ENCODE results near the gene TMEM156.

DNA sequence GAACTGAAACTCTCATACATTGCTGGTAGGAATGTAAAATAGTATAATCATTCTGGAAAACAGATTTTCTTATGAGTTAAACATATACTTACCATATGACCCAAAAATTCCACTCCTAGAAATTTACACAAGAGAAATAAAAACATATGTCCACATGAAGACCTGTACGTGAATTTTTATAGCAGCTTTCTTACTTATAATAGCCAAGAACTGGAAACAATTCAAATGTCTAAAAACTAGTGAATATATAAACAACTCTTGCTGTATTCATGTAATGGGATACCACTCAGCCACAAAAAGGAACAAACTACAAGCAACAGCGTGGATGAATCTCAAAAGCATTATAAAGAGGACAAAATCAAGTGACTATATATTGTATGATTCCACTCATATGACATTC, 27.5 kb downstream of the TMEM156 start:
- TF ChIP-seq, protein P1, sequence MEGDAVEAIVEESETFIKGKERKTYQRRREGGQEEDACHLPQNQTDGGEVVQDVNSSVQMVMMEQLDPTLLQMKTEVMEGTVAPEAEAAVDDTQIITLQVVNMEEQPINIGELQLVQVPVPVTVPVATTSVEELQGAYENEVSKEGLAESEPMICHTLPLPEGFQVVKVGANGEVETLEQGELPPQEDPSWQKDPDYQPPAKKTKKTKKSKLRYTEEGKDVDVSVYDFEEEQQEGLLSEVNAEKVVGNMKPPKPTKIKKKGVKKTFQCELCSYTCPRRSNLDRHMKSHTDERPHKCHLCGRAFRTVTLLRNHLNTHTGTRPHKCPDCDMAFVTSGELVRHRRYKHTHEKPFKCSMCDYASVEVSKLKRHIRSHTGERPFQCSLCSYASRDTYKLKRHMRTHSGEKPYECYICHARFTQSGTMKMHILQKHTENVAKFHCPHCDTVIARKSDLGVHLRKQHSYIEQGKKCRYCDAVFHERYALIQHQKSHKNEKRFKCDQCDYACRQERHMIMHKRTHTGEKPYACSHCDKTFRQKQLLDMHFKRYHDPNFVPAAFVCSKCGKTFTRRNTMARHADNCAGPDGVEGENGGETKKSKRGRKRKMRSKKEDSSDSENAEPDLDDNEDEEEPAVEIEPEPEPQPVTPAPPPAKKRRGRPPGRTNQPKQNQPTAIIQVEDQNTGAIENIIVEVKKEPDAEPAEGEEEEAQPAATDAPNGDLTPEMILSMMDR (IDR thresholded peaks at IDR 0.05; ENCODE audit: poor library complexity, severe bottlenecking) = no peak
- TF ChIP-seq EZH2 (IDR thresholded peaks at IDR 0.05; ENCODE audit: borderline replicate concordance, insufficient read depth, low read length, poor library complexity, severe bottlenecking) = no peak
- TF ChIP-seq RAD21 (conservative IDR thresholded peaks at IDR 0.05) = no peak
- no peak for TF ChIP-seq EP300 (conservative IDR thresholded peaks at IDR 0.05; ENCODE audit: poor library complexity, severe bottlenecking)

Data from neural cell (in vitro differentiated cells).